ENCODE measurements around the gene MMRN2. TPM values are rescaled to one million over a fixed set of nuclear protein-coding genes. Genes with fewer than 3 reads are reported as not detected.

MMRN2 gene
- total and polyA plus RNA-seq, 2 of the 8 experiments (the other 6 are each of a cell fraction or from before 2014, with no cell fraction given) = 1.2 TPM

DNA sequence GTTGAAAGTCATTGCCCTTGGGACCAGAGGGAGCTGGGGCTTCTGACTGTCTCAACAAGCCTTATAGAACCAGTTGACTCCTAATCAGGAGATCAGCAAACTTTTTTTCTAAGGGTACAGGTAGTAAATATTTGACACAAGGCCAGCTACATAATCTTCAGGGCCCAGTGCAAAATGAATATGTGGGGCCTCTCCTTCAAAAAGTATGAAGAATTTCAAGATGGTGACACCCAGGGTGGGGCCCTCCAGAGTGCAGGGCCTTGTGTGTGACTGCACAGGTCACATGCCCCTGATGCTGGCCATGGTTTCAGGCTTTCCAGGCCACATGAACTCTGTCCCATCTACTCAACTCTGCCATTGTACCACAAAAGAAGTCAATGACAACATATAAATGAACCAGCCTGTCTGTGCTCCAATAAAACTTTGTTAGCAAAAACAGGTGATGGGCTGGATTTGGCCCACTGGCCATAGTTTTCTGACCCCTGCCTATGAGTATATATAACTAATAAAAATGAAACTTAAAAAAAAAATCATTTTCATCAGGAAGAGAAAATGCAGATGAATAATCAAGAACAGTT is 6.1 kb downstream of the MMRN2 start:
- Histone ChIP-seq H2BK12ac (ENCODE audit: low read depth, low read length) (no peak overlapping the region), H4K8ac (ENCODE audit: extremely low read depth, insufficient read depth, low read length) (no peak overlapping the region), H3K56ac (replicated peaks; ENCODE audit: insufficient read length, low read depth, low read length) (no peak overlapping the region), H3K27ac (ENCODE audit: low read depth, low read length) (no peak overlapping the region), H4K20me1 (replicated peaks in 1 of 2; ENCODE audit: control insufficient read depth in 1 of 2, insufficient read depth in 2 of 2, low read length in 2 of 2) (no peaks in the 10 kb centered on the region), H3K18ac (ENCODE audit: extremely low read depth, low read length) (no peak overlapping the region), H3K27me3 (replicated peaks in 1 of 4; ENCODE audit: control insufficient read depth in 3 of 4, extremely low read depth in 1 of 4, insufficient read depth in 3 of 4, low read length in 3 of 4) (no peaks in the 10 kb centered on the region), H2AFZ (ENCODE audit: low read length) (no peak overlapping the region), H2AK5ac (ENCODE audit: low read depth, low read length) (no peak overlapping the region), H3K4me2 (ENCODE audit: insufficient read depth in 1 of 2, low read depth in 2 of 2, low read length in 2 of 2) (no peak overlapping the region), H3K23ac (ENCODE audit: insufficient read length) (no peak overlapping the region), H3K36me3 (ENCODE audit: control insufficient read depth in 2 of 4, insufficient read depth in 4 of 4, low read length in 3 of 4) (no peaks in the 10 kb centered on the region), H3K4me1 (replicated peaks in 1 of 4; ENCODE audit: control insufficient read depth in 3 of 4, insufficient read depth in 4 of 4, low read length in 3 of 4) (peaks cover 8 to 25% (median 22%) of the 10 kb centered on the region in 4 experiments), H3K9ac (replicated peaks in 1 of 4; ENCODE audit: extremely low read depth in 1 of 4, low read depth in 3 of 4, low read length in 3 of 4) (no peak overlapping the region), H3K23me2 (ENCODE audit: low read depth, low read length) (no peaks in the 10 kb centered on the region), H4K5ac (ENCODE audit: insufficient read length, low read depth, low read length) (no peak overlapping the region), H3K9me3 (ENCODE audit: insufficient read depth in 2 of 2, low read depth in 1 of 2, low read length in 1 of 2) (peaks cover 3 to 9% of the 10 kb centered on the region in 2 experiments), H3K79me1 (ENCODE audit: low read depth, low read length) (no peaks in the 10 kb centered on the region), H3K79me2 (ENCODE audit: control insufficient read depth in 1 of 2, insufficient read depth in 2 of 2, low read length in 2 of 2) (no peaks in the 10 kb centered on the region), H2BK20ac (ENCODE audit: low read length) (no peak overlapping the region), H3K4me3 (ENCODE audit: extremely low read depth in 1 of 4, insufficient read depth in 2 of 4, low read depth in 3 of 4, low read length in 4 of 4) (no peak overlapping the region), H3K14ac (ENCODE audit: insufficient read length) (no peak overlapping the region), H4K91ac (replicated peaks; ENCODE audit: insufficient read length, low read length) (no peak overlapping the region), H2BK5ac (ENCODE audit: low read depth, low read length) (no peak overlapping the region), H2BK120ac (replicated peaks; ENCODE audit: low read depth, low read length) (no peak overlapping the region), H2BK15ac (ENCODE audit: low read length) (no peak overlapping the region), H3K4ac (replicated peaks; ENCODE audit: insufficient read length, low read depth, low read length) (no peak overlapping the region)
- FAIRE-seq (no peak), DNase-seq (ENCODE audit: low read depth in 1 of 2, low spot score in 2 of 2) (no peak)
- ChIA-PET CTCF (ENCODE audit: partially characterized antibody) (interaction anchor here (22.5 to 26.4 kb wide), 2 partner anchors 5 to 9 kb away, joined by 975 read pairs; partner anchors contain the start of genes ADIRF, MMRN2 and SNCG), POLR2A (ENCODE audit: partially characterized antibody) (no interaction called here)
- no peak for TF ChIP-seq FOSL1 (IDR thresholded peaks at IDR 0.05; ENCODE audit: insufficient read depth, low read depth, low read length)
- TF ChIP-seq RBBP5 (IDR thresholded peaks at IDR 0.05; ENCODE audit: borderline replicate concordance, low read depth, low read length) = no peak
- no peak for TF ChIP-seq CBX5 (IDR thresholded peaks at IDR 0.05; ENCODE audit: low read depth, low read length)
- no peak for TF ChIP-seq EP300 (IDR thresholded peaks at IDR 0.05; ENCODE audit: borderline replicate concordance in 1 of 2, low read depth in 2 of 2, low read length in 2 of 2)
- no peak for TF ChIP-seq EGR1 (IDR thresholded peaks at IDR 0.05; ENCODE audit: borderline replicate concordance, low read depth, low read length)
- no peak for TF ChIP-seq TCF12 (IDR thresholded peaks at IDR 0.05; ENCODE audit: low read depth, low read length)
- TF ChIP-seq GTF2F1 (IDR thresholded peaks at IDR 0.05; ENCODE audit: borderline replicate concordance, low read depth, low read length) = no peak
- TF ChIP-seq SIN3A (conservative IDR thresholded peaks at IDR 0.05 in 1 of 2, IDR thresholded peaks at IDR 0.05 in 1 of 2; ENCODE audit: low read depth in 1 of 2, low read length in 2 of 2) = no peak
- TF ChIP-seq CEBPB (IDR thresholded peaks at IDR 0.05; ENCODE audit: low read depth, low read length) = no peak
- no peak for TF ChIP-seq KDM1A (IDR thresholded peaks at IDR 0.05; ENCODE audit: borderline replicate concordance, low read length)
- TF ChIP-seq KDM4A (IDR thresholded peaks at IDR 0.05; ENCODE audit: low read depth, low read length, severe bottlenecking) = no peak
